Inflammatory macrophage treated with lipopolysaccharide for 1 hour (primary cell): ENCODE results near the gene POLR1E.

Experiments used
- DNase-seq, 2 donors: peaks; one replicate each; pipeline ENCODE4 v3.0.0-alpha.2; 2020 to 2022

POLR1E gene, protein sequence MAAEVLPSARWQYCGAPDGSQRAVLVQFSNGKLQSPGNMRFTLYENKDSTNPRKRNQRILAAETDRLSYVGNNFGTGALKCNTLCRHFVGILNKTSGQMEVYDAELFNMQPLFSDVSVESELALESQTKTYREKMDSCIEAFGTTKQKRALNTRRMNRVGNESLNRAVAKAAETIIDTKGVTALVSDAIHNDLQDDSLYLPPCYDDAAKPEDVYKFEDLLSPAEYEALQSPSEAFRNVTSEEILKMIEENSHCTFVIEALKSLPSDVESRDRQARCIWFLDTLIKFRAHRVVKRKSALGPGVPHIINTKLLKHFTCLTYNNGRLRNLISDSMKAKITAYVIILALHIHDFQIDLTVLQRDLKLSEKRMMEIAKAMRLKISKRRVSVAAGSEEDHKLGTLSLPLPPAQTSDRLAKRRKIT

DNA sequence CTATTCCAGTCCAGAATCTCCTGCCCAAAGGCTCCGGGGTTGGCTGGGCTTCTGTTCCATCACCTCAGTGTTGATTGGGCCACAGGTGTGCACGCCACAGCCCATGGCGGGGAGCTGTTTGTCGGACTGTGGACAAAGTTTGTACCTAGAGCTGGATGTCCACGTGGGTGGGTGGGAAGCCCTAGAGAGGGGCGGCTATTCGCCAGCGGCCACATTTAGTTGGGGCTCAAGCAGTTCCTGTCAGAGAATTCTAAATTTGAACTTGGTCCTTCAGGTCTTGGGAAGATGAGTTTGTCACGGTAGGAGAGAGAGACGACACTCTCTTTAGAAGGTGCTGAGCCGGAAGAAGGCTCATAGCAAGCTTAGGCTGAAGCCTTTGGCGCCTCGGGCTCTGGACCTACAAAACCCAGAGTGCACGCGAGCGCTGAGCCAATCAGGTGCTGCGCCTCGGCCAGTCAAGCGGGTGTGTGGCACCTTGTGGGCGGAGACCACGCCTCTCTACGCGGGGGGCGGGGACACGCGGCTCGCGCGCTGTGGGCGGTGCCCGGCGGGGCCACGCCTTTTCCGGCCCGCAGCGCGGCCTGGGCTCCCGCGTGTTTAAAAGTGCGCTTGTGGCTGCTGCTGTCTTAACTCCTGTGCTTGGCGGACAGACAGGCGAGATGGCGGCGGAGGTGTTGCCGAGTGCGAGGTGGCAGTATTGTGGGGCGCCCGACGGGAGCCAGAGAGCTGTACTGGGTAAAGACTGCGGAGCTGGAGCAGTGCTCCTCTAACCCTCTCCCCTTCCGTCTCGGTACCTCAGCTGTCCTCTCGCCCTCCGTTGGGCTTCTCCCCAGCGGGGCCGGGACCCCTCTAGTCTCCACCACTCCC, at the start of gene POLR1E:
Gene POLR1E (plus strand): TSS at position 560 of the 867 bp plus-strand sequence. CDS start 100 bp downstream, at position 660.
- DNase-seq: peak; percentile 87 to 96

DNA sequence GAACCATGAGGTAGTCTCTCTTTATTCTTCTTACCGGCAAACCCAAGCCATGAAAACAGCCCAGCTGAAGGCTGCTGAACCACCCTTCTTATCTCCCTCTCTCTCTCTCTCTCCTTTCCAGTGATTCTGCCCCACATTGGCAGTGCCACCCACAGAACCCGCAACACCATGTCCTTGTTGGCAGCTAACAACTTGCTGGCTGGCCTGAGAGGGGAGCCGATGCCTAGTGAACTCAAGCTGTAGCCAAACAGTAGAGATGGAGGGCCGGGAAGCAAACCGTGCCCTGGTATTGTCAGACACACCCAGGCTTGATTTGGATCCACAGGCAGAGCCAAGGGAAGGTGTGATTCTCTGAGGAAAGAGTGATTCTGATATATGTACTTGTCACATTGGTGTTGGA, 49.2 kb upstream of the POLR1E start:
- DNase-seq: no peak

DNA sequence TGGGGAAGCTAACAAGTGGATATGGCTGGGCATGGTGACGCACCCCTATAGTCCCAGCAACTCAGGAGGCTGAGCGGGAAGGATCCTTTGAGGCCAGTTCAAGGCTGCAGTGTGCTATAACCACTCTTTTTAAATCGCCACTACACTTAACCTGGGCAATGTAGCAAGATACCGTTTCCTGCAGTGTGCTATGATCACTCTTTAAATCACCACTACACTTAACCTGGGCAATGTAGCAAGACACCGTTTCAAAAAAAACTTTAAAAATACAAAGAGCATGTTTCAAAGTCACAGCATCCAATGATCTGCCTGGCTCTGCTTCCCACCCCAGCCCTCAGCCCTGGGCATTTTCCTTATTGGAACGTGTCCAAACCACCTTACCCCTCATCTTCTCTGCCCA, 48.7 kb upstream of the POLR1E start:
- no peak for DNase-seq

DNA sequence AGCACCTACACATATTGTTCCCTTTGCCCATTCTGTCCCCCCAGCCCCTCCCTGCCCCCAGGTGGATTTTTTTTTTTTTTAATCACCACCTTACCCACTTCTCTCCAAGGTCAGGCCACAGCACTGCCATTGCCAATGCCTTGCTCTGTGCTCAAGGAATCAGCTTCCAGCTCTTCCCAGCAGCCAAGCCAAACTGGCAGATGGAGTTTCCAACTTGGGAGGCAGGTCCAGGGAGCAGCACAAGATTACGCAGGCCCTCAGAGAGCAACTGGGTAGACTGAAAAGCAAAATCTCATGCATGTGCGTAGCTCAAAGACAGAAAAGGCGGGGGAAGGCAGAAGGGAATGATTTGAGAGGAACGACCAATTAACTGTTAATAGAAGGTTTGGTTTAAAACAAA, 48.1 kb upstream of the POLR1E start:
- no peak for DNase-seq

DNA sequence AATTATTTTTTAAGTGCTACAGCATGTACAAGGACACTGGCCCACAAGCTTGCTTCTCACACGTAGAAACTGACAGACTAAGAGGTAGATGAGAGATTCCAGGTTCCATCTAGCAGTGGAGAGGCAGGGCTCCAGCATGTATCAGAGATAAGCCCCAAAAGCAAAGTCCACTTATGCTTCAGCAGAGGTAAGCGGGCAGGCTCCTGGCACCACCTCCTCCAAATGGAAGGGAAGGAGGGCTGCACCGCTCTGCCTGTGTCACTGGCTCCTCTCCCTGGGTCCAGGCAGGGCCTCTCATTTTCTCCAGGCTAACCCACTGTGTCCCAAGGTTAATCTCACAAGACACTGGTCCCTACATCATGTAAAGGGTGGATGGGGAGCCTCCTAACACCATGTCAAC, 47.4 kb upstream of the POLR1E start:
- DNase-seq: no peak

DNA sequence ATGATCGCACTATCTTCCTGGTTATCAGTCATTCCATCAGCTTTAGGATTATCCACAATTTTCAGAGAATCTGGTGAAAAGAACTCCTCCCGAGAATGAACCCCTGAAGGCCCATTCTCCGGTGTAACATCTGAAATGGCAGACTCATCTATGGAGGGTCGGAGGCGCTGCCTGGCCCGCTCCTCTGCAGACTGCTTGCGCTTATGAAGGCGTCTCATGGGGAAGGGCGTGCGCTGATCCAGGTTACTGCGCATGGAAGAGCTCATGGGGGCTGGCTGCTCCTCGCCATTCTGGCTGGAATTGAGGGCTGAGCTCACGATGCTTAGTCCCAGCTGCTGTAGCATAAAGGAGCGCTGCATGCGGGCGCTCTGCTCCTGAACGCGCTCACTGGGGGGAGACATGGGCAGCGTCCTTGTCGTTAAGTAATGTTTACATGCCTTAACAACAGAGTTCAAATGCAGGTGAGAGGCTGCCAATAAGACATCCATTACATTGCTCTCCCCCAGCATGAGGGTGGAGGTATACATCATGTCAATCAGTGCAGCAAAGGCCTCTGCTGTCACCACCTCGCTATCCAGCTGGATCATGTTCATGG, 43.9 kb upstream of the POLR1E start:
- DNase-seq: no peak

DNA sequence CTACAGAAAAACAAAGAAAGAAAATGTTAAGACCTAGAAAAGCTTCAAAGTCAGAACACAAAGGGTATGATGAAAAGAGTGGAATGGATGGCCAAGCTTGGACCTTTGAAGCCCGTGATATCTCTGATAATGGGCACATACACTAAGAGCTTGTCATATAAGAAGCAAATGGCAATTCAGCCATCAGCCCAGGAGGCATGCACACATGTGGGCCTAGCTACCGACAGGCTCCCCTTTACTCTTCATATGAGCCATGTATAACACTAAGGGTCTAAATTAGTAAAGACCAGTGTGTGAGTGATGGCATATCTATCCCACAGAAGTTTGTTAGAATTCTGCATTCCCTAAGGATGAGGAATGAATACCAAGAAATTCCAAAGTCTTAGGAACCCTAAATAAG, 43.2 kb upstream of the POLR1E start:
- DNase-seq: no peak

DNA sequence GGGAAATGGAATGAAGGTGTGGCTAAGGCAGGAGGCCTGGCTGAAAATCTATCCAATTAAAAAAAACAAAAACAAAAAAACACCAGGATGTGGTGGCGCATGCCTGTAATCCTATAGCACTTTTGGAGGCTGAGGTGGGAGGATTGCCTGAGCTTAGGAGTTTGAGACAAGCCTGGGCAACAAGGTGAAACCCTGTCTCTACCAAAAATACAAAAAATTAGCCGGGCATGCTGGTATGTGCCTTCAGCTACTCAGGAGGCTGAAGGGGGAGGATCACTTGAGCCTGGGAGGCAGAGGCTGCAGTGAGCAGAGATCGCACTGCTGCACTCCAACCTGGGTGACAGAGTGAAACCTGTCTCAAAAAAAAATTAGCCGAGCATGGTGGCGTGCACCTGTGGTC, 42.2 kb upstream of the POLR1E start:
- no peak for DNase-seq

DNA sequence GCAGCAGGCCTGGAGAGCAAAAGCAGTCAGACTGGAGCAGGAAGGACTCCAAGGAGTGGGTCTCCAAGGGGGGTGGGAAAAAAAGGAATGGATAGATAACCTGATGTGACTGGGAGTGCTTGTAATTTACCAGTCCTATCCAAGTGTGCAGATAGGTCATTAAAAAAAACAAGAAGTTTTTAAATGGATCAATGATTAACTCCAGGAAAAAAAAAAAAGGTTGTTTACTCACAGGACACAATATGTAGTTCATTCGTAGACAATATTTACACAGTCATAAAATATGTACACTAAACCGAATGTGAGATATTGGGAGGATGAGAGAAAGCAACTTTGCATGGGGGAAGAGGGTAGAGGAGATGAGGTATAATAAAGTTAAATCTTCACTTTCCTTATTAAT, 40.9 kb upstream of the POLR1E start:
- no peak for DNase-seq

DNA sequence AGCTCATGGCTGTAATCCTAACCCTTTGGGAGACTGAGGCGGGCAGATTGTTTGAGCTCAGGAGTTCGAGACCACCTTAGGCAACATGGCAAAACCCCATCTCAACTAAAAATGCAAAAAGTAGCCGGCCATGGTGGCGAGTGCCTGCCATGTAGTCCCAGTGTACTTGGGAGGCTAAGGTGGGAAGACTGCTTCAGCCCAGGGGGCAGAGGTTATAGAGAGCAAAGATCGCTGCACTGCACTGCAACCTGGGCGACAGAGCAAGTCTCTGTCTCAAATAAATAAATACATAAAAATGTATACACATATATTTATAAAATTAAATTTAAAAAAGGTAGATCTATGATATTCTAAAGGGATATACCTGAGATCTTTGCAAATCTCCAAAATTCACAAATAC, 39.9 kb upstream of the POLR1E start:
- DNase-seq: no peak

DNA sequence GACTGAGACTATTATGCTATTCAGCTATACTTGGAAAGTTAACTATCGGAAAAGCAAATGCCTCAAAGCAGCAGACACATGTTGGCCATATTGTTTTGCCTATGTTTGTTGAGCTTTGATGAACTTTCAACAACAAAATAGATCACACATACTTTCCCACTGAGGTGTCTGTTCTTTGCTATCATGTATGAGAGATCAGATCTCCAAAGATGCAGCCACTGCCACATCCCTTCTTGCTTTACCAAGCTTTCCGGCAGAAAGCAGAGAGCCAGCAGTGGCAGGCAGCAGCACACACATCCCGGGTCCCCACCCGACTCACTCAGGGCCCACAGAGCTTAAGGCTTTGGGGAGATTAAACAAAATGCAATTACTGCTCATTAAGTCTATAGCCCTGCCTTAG, 39.3 kb upstream of the POLR1E start:
- DNase-seq: no peak

DNA sequence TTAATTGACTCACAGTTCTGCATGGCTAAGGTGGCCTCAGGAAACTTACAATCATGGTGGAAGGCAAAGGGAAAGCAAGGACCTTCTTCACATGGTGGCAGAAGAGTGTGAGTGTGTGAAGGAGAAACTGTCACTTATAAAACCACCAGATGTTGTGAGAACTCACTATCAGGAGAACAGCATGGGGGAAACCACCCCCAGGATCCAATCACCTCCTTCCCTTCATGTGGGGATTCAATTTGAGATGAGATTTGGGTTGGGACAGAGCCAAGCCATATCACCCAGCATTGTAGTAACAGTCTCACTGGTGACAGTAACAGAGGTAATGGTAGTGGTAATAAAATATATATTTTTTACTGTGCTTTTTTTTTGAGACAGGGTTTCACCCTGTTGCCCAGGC, 38.6 kb upstream of the POLR1E start:
- DNase-seq: no peak

DNA sequence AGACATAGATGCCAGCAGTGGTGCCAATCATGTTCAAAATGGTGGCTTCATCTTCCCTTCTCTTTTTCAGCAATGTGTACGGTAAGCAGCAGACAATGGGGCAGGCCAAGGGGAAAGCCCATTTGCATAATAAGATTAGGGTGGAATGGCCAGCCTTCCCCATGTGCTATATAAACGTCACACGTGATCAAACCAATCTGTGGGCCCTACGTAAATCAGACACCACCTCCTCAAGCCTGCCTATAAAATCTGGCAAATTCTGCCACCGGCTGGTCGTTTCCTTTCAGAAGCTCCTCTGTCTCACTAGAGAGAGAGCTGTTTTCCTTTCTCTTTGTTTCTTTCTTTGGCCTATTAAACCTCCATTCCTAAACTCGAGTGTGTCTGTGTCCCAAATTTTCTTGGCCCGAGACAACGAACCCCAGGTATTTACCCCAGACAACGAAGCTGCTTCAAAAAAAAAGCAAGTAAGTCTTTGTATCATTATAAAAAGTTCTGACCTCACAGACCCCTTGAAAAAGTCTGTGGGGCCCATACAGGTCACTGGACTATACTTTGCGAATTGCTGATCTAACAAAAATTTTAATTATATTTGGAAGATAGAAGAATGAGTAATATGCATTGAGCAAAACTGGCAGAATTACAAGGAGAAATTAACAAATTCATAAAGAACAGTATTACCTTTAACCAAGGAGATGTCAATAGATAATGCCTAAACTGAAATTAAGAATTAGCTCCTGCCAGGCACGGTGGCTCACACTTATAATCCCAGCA, 35.7 kb upstream of the POLR1E start:
- DNase-seq: no peak

DNA sequence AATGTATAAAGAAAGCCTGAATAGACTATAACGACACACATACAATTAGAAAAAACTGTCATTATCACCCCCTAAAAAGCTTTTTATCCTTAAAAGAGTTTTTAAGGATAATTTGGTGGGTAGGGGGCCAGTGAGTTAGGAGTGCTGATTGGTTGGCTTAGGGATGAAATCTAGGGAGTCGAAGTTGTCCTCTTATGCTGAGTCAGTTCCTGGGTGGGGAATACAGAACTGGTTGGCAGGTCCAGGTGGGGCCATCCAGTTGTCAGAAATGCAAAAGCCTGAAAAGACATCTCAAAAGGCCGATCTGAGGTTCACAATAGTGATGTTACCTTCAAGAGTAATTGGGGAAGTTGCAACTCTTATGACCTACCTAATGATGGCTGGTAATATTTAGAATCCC, 34.1 kb upstream of the POLR1E start:
- DNase-seq: no peak

DNA sequence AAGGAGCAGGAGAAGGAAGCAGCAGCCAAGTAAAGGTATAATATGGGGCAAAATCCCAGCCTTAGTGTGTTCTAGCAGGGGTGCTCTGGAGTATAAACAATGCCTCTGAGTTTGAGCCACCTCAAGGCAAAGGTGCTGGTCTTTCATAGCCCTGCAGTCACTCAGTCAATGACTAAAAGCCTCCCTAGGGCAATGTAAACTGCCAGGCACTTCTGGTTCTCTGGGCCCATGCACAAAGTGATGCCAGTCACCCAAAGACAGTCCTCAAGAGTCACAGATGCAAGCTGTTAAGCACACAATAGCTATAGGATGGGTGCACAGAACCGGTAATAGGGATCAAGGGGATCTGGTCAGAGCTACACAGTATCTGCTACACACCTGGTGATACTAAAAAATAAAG, 33.1 kb upstream of the POLR1E start:
- DNase-seq: no peak

DNA sequence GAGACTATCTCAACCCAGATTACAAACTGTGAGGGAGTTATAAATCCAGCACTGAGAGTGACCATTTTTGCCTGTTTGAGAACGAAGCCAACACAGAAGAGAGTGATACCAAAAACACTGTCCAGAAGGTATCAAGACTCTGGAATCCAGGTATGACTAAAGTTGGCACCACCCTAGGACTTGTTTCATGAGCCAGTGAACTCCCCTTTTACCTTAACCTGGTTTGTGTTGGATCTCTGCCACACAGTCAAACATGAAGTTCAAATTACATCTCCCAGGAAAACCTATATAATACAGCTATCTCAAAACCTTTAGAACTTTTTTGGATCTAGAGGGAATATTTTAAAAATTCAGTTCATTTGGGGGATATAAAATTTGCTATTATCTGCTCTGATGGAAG, 31.9 kb upstream of the POLR1E start:
- DNase-seq: no peak

DNA sequence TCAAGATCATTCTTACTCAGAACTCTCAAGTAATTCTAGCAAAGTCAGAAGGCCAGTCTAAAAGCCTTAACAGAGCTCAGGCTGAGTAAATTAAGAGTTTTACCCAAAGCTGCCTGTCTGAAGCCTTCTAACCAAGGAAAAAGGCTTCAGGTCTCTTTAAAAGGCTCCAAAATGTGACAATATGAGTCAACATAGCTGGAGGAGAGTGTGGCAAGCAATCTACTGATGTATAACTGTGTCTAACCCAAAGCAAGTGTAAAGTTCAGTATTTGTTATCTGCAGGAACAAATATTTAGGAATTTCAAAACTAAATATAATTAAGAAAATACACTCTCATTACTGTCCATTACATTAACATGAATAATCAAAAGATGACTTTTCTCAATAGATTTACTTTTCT, 31.5 kb upstream of the POLR1E start:
- DNase-seq: no peak

DNA sequence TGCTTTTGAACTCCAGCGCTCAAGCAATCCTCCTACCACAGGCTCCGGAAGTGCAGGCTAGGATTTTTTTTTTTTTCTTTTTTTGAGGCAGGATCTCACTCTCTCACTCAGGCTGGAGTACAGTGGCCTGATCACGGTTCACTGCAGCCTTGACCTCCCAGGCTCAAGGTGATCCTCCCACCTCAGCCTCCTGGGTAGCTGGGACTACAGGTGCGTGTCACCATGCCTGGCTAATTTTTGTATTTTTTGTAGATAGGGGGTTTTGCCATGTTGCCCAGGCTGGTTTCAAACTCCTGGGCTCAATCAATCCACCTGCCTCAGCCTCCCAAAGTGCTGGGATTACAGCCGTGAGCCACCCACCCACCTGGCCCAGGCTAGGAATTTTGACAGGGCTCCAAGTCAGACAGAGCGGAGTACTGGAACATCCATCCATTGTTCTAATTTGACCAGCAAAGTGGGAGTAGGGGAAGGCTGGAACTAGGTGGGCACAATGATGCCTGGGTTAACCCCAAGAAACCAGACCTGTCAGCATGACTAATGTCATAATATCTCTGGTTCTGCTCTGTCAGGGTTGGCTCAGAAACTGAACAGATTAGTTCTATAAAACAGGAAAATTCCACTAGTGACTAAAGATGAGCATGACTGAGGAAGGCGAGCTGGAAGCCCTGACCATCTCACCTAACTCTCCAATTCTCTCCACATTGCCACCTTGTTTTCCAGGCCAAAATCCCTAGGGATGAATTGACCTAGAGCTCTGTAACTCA, 29.7 kb upstream of the POLR1E start:
- DNase-seq: no peak

DNA sequence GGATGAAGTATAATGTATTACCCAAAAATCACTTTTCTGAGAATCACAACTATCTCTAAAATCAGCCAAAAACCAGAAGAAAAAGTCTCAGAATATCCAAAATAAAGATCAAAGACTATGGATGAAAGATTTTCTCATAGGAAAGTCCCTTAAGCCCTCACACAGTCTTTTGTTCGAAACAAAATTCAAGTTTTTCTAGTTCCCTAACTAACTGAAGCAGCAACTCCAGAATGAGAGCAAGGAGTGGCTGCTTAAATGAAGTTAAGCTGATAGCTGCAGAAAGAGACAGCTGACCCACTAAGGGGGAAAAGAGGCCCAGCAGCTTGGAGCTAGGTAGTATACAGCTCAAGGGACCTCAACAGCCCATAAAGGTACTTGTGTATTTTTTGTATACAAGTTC, 28.9 kb upstream of the POLR1E start:
- no peak for DNase-seq

DNA sequence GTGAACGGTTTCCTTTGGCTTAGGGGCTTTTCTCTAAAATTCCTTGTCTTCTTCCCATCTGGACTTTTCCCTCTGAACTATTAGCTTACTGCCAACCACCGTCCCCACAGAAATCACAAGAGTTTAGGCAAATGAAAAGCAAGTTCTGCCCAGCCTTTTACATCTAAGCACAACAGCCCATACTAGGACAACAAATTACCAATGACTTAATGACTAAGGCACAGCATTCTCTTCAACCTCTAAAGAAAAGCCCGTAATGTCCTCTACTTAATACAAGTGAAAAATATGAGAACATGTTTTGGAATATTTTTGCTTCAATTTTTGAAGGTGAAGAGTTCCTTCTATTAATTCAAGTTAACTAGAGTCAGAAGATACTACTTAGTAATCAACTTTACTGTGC, 21.7 kb upstream of the POLR1E start:
- no peak for DNase-seq

DNA sequence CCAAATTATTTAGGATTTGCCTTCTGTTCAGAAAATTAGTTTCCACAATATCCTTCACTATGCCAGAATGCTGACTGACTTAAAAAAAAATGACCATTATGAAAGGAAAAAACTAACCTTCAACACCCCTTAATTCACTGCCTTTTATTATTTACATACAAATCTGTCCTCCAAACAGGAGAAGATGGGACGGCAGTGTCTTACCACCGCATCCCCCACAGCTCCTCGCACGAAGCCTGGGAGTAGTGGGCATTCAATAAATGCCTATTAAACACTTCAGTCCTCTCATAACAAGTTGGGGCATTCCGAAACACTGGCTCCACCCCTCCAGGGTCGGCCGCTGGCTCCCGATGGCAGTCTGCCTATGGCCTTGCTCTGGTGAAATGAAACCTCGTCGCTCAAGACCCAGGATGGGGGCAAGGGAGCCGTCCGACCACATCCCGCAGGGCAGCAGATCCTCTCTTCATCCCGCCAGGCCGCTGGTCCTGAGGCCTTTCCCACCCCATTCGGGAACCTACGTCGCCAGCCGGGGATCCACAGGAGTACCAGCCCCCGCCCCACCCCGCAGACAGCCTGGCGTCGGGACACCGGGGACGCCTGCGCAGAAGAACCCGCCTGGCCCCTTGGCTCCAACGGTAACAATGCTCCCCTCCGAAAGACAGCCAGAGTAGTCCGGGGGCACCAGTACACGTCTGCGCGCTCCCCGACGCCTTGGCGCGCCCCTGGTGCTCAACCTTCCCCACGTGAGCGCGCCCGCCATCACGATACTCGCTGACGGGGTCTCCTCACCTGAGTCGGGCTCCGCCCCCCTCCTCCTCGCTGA, 21.1 kb upstream of the POLR1E start:
- peak; percentile 63 to 69 for DNase-seq
